ENCODE measurements around the gene LMAN1L. TPM values are rescaled to one million over a fixed set of nuclear protein-coding genes. Genes with fewer than 3 reads are reported as not detected.

Gene LMAN1L
- total RNA-seq, 1 experiment from 2014 or later, result not detected

DNA sequence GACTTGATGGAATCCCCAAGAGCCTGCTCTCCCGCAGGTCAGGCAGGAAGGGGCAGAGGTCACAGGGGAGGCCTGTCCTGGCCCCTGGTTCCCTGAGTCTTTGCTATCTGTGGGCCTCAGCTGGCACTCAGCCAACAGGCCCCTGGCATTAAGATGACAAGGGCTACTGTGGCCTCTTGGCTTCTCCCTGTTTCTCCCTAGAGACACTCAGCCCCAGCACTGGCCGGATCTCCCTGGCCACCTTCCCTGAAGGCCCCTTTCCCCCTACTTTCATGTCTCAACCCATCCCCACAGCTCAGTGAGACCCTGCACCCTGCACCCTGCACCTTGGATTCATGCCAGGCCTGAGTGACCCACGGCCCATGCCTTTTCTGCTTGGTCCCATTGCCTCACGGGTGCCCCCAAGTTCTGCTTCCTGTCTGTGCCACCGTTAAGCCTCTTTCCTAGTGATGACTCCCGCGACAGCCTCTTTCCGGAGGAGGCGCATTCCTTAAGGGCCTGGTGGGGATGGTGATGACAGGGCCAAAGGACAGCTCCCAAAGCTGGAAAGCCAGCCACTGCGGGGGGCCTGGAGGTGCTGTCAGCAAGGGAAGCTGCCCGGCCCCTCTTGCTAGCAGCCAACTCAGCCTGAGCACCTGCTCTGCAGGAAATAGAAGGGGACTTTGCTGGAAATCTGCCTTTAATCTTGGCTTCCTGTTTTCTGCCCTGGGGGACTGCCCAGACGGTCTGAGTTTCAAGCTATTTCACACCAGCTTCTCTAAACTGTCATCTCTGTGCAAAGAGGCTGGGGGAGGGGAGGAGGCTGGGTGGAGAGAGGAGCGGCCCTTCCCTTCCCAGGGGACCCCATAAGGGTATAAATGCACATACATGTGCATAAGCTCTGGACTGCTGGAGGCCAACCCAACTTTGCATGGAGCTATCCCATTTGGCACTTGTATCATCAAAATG is 35.5 kb upstream of the LMAN1L start:
- Histone ChIP-seq H4K5ac (ENCODE audit: insufficient read length, low read depth, low read length) (no peak overlapping the region), H3K4ac (ENCODE audit: low read depth, low read length) (no peak overlapping the region), H2BK5ac (ENCODE audit: insufficient read length, low read length) (no peak overlapping the region), H2AK5ac (ENCODE audit: insufficient read length, low read length) (no peak overlapping the region), H4K8ac (replicated peaks; ENCODE audit: insufficient read length, low read depth, low read length) (no peak overlapping the region), H3K23me2 (ENCODE audit: insufficient read length, low read depth, low read length, poor library complexity, severe bottlenecking) (peaks cover 6% of the 10 kb centered on the region), H3K4me2 (ENCODE audit: insufficient read depth, insufficient read length, low read length) (no peak overlapping the region), H2BK20ac (ENCODE audit: low read depth, low read length, poor library complexity, severe bottlenecking) (no peak overlapping the region), H2BK15ac (ENCODE audit: low read depth, low read length) (no peak overlapping the region), H3K14ac (ENCODE audit: insufficient read depth, low read length) (no peak overlapping the region), H3K9me3 (ENCODE audit: control insufficient read depth, low read depth, low read length) (no peaks in the 10 kb centered on the region), H3K56ac (ENCODE audit: insufficient read length, low read depth, low read length) (no peak overlapping the region), H2BK12ac (ENCODE audit: insufficient read length, low read depth, low read length) (no peak overlapping the region), H3K79me2 (ENCODE audit: insufficient read depth, low read length) (no peaks in the 10 kb centered on the region), H3K27me3 (ENCODE audit: insufficient read depth, low read length) (peaks cover 4% of the 10 kb centered on the region; the same call in 1 of the 2 replicates), H2BK120ac (ENCODE audit: low read depth, low read length, poor library complexity, severe bottlenecking) (no peak overlapping the region), H2AFZ (ENCODE audit: low read length) (no peak overlapping the region), H3K79me1 (ENCODE audit: insufficient read depth, low read depth, low read length, poor library complexity, severe bottlenecking) (no peaks in the 10 kb centered on the region), H4K91ac (ENCODE audit: insufficient read length, low read depth, low read length) (no peak overlapping the region), H3K23ac (ENCODE audit: insufficient read length, low read depth, low read length) (no peak overlapping the region), H3K18ac (ENCODE audit: insufficient read length, low read depth, low read length) (no peak overlapping the region), H3K4me1 (ENCODE audit: insufficient read depth, low read length) (no peaks in the 10 kb centered on the region), H3K9ac (ENCODE audit: extremely low read depth, insufficient read length, low read length) (no peak overlapping the region), H4K20me1 (ENCODE audit: control insufficient read depth, insufficient read depth, insufficient read length) (no peaks in the 10 kb centered on the region), H3K27ac (ENCODE audit: insufficient read length, low read depth, low read length) (no peak overlapping the region), H3T11ph (ENCODE audit: low read length) (no peak overlapping the region)
- no peak for TF ChIP-seq CTCF (conservative IDR thresholded peaks at IDR 0.05)
- Mint-ChIP-seq H3K36me3 (ENCODE audit: insufficient read depth in 1 of 3, low read depth in 3 of 3) (no peaks in the 10 kb centered on the region), H3K9me3 (no peaks in the 10 kb centered on the region), H3K4me1 (peaks cover 41 to 57% of the 10 kb centered on the region in 2 experiments), H3K4me3 (peak overlapping the region in 1 of 2 experiments; percentile 38; a peak in 2 of 5 replicates), H3K27me3 (ENCODE audit: low read depth) (peaks cover 59% of the 10 kb centered on the region), H3K27ac (peak overlapping the region in 1 of 3 experiments; percentile 22; a peak in 1 of 7 replicates)
- DNase-seq, result peak; percentile 75
- no CpG with 5 or more reads among the region's 13 CpGs for WGBS (ENCODE audit: extremely low coverage, insufficient read length, low lambda C conversion rate)

Data from H9 (cell line).